ENCODE data around the gene GPX7. TPM values are rescaled to one million over a fixed set of nuclear protein-coding genes. Genes with fewer than 3 reads are reported as not detected.

Gene GPX7
- total RNA-seq, 1 donor from 2014 or later: 12.7 TPM

DNA sequence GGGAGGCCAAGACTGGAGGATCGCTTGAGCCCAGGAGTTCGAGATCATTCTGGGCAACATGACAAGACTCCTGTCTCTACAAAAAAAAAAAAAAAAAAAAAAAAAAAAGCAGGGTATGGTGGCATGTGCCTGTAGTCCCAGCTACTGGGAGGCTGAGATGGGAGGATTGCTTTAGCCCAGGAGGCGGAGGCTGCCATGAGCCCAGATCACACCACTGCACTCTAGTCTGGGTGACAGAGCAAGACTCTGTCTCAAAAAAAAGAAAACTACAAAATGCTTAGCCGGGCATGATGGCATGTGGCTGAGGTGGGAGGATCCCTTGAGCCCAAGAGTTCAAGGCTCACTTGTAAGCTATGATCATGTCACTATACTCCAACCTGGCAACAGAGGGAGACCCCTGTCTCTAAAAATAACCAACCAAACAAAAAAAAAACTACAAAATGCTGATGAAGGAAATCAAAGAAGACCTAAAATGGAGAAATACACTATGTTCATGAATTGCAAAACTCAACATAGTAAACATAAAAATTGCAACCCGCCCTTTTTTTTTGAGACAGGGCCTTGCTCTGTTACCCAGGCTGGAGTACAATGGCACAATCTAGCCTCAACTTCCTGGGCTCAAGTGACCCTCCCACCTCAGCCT is 51.2 kb downstream of the GPX7 start:
- no peak for DNase-seq (ENCODE audit: low spot score)
- intact Hi-C loops (cut with DNase I): no loop called here

DNA sequence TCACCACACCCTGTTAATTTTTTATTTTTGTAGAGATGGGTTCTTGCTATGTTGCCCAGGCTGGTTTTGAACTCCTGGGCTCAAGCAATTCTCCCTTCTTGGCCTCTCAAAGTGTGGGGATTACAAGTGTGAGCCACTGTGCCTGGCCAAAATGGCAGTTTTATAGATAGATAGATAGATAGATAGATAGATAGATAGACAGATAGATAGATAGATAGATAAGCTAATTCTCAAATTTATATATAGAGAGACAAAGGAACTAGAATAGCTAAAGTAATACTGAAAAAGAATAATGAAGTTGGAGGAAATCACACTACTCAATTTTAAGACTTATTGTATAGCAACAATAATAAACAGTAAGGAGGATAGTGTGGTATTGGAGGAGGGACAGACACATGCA is 51.9 kb downstream of the GPX7 start:
- no peak for DNase-seq (ENCODE audit: low spot score)
- intact Hi-C loops (cut with DNase I): no loop called here

DNA sequence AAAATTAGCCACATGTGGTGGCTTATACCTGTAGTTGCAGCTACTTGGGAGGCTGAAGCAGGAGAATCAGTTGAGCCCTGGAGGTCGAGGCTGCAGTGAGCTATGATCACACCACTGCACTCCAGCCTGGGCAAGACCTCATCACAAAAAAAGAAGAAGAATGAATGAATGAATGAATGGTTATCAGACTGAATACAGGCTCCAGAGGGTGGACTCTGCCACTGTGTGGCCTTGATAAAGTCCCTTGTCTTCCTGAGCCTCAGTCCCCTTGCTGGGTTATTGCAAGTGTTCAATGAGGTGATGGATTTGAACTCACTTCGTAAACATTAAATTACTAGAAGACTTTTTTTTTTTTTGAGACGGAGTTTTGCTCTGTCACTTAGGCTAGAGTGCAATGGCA is 55.5 kb downstream of the GPX7 start:
- no peak for DNase-seq (ENCODE audit: low spot score)
- intact Hi-C loops (cut with DNase I): no loop called here

Other genes starting within 250 kb of the GPX7 start
- 19.5 TPM for gene CC2D1B, start 236.2 kb upstream of the GPX7 start, total RNA-seq
- gene ORC1, start 197.9 kb upstream of the GPX7 start, total RNA-seq: 0.11 TPM
- 20.9 TPM for gene PRPF38A, start 197.8 kb upstream of the GPX7 start, total RNA-seq
- 37.1 TPM for gene TUT4, start 49.3 kb upstream of the GPX7 start, total RNA-seq
- gene SHISAL2A, start 30.8 kb downstream of the GPX7 start, total RNA-seq: not detected
- gene COA7, start 96.0 kb downstream of the GPX7 start, total RNA-seq: 14.2 TPM
- 47.6 TPM for gene ZYG11B, start 124.1 kb downstream of the GPX7 start, total RNA-seq
- gene ZYG11A, start 240.4 kb downstream of the GPX7 start, total RNA-seq: not detected

Data from cardiac septum (tissue), 1 donor.